HG02981 (cell line): Measurements from ENCODE around the gene KDM1A.
"Not testable (repeated sequence)": the region's sequence is repeated elsewhere in the genome, so short reads cannot be mapped to it uniquely, and the experiment has no call there.

Experiments used
- ATAC-seq: cut with Tn5 transposase; IDR thresholded peaks from one replicate; pipeline ENCODE4 v1.9.1; 2021; ENCODE audit warnings: mild to moderate bottlenecking, moderate library complexity; ENCODE audit not compliant: unreplicated experiment

KDM1A gene

DNA sequence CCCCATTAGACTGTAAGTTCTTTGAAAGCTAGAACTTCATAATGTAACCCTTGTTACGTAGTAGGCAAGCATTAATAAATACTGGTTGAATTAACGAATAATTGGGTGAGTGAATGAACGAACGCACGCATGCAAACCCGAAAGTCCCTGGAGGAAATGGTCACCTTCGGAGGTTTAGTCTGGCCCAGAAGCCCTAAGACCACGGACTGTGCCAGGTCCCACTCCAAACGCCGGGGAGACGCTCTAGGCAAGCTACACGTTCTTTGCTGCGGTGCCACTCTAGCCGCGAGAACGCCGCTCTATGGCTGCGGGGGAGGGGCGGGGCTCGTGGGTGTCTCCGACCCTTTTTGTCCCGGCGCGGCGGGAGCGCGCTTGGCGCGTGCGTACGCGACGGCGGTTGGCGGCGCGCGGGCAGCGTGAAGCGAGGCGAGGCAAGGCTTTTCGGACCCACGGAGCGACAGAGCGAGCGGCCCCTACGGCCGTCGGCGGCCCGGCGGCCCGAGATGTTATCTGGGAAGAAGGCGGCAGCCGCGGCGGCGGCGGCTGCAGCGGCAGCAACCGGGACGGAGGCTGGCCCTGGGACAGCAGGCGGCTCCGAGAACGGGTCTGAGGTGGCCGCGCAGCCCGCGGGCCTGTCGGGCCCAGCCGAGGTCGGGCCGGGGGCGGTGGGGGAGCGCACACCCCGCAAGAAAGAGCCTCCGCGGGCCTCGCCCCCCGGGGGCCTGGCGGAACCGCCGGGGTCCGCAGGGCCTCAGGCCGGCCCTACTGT lies at the start of gene KDM1A:
TSS of gene KDM1A (plus strand) at position 375 of the 769 bp plus-strand sequence. CDS start at position 504, 129 bp downstream.
- peak; percentile 90 for ATAC-seq

DNA sequence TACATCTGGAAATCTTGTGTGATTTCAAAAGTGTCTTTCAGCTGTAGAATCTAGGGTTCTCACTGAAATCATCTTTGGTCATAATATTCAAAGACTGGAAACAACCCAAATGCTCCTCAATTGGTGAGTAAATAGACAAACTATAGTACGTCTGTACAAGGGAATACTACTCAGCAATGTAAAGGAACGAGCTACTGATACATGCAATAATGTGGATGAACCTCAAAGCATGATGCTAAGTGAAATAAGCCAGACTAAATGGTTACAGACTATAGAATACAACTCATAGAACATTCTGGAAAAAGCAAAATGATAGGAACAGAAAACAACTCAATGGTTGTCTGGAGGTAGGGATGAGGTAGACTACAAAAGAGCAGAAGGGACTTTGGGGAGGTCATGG lies 49.2 kb upstream of the KDM1A start:
- ATAC-seq: no peak

DNA sequence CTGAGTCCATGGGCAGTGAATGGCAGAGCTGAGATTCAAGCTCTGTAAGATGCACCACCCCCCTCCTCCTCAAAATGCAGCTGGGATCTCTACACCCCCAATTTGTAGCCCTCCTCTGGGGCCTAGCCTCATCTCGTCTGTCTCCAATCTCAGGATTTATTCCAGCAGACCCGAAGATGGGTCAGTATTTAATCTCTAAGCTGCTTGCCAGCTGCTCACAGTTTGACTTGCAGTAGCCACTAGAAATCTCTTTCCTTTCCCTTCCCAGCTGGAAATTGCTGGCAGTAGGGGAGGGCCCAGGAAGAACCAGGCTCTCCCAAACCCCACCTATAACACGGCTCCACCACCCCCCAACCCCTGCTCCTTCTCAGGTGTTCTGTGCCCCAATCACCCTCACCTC lies 48.1 kb upstream of the KDM1A start:
- ATAC-seq: no peak

DNA sequence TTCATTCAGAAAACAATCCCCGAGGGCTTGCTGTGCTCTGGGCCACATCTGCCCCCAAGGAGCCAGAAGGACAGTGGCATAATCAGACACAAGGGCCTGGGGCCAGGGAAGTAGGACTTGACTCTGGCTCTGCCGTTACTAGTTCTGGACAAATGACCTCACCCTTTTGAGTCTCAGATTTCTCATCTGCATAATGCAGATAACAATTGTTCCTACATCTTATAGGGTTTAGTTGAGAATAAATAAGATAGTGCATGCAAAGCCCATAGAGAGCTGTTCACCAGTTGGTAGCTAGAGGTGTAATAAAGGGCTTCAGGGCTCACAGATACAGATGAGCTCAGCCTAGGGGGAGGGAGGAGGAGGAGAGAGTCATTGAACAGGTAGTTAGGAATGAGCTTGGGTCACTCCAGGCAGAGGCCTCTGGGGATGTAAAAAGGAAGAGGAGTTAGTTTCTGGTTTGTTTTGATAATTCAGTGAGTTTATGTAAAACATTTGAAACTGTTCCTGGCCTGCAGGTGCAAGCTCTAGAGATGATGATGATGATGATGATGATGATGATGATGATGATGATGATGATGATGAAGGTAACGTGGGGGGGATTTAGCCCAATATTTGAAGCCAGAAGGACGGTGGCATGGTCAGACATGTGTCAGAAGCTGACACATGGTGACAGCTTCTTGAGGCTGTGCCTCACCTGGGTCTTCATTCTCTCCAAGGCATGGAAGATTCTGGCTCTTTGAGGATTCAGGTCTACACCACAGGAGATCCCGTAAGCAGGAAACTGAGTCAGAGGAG lies 47.5 kb upstream of the KDM1A start:
- no peak for ATAC-seq

DNA sequence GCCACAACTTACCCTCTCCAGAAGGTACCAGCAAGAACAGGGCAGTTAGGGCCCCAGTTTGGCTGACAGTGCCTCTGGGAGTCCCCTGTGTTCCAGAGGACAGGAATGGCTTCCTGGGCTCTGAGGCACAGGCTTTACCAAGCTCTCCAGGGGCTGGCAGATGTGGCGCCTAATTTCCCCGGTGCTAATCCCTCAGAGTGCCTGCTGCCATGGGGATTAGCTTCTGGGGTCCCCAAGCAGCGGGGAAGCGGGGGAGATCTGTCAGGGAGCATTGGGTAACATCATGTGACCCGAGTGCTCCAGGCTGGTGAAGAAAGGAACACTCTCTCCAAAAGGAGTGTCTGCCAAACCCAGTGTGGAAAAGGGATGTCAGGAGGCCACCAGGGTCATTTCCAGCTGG lies 46.5 kb upstream of the KDM1A start, which contains the start of gene LACTBL1:
TSS of gene LACTBL1 (minus strand) at position 107 of the 400 bp plus-strand sequence. CDS start 550 bp downstream, outside the sequence.
- ATAC-seq: no peak

DNA sequence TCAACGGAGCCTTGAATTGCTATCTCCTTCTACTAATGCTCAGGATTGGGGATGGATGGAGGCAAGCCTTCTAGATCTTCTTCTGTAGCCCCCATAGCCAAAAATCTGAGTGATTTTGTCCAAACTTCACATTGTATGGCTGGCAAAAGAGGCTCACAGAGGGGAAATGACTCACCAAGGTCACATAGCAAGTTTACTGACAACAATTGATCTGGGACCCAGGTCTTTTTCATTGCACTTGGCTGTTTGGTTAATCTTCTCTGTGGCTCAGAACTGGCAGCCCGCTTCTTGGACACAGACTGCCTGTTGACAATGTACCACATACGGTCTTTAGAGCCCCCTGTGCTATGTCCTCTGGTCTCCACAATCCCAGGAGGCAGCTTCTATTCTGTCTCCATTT lies 43.6 kb upstream of the KDM1A start:
- no peak for ATAC-seq

DNA sequence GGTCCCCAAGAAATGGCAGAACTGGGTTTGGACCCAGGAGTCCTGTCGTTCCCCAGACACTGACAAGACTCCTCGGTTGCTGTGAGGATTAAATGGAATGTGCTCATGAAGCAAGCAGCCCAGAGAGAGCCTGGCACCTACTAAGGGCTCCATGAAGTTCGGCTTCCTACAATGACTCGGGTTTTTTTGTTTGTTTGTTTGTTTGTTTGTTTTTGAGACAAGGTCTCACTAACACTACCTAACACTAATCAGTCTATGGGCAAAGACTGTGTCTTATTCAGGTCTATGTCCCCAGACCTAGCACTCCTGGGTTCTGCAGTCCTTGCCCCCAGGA lies 43.2 kb upstream of the KDM1A start:
- ATAC-seq: no peak

DNA sequence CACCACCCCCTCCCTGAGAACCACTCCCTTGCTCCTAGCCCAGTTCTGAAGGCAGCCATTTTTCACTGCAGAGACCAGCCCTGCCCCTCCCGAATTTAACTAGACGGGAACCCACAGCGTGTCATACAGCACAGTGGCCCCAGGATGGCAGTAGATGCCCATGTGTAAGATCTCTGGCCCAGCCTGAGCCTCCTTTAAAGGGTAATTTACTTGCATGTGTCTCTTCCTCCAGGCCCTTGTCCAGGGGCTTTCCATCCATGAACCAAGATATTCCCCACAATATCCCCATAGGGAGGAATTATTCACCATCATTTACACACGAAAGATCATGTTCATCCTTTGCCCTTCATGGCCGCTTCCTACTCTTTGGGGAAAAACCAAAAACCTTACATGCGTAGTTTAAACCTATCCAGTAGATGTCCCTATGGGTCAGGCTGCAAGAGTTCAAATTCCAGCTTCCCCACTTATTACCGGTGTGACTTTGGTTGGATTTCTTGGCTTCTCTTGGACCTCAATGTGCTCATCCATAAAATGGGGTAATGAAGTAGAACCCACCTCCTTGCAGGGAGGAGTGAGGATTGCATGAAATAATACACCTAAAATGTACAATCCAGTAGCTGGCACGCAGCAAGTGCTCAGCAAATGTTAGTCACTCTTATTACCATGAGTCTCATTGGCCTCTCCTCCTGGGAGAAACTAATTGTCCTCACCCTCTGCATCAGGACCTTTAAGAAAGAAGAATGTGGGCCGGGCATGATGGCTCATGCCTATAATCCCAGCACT lies 42.6 kb upstream of the KDM1A start:
- no peak for ATAC-seq

DNA sequence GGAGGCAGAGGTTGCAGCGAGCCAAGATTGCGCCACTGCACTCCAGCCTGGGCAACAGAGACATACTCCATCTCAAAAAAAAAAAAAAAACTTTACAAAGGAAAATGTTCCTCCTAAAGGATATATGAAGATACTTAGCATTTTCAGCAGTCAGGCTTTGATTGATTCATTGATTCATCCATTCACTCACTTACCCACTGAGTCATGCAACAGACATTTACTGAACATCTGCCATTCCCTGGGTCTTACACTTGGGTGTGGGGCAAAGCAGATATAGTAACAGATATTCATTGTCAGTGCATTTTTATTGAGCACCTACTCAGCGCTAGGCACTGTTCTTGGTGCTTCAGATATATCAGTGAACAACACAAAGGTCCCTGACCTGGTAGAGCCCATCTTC lies 41.0 kb upstream of the KDM1A start:
- ATAC-seq: no peak

DNA sequence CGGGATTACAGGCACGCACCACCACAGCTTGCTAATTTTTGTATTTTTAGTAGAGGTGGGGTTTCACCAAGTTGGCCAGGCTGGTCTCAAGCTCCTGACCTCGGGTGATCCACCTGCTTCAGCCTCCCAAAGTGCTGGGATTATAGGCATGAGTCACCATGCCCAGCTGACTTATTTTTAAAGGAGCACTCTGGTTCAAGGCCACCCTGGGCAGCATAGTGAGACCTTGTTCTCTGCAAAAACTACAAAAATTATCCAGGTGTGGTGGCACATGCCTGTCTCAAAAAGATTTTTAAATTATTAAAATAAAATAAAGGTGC lies 38.8 kb upstream of the KDM1A start:
- ATAC-seq: not testable (repeated sequence)

DNA sequence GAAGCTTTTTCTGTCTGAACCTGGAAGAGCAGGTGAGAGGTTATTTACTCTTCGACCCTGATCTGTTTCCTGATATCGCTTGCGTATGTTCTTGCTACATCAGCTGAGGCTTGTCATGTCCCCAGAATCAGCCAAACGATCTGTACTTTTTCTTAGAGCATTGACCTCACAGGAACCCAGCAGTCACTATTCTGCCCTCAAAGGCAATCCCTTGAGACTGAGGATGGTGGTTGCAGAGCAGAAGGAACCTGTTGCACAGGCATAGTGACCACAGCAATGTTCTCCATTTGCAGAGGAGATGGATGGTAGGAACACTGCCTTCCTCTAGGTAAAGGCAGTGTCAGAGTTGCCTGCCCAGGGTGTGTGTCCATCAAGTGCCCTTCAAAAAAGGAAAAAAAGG lies 35.3 kb upstream of the KDM1A start:
- ATAC-seq: no peak

DNA sequence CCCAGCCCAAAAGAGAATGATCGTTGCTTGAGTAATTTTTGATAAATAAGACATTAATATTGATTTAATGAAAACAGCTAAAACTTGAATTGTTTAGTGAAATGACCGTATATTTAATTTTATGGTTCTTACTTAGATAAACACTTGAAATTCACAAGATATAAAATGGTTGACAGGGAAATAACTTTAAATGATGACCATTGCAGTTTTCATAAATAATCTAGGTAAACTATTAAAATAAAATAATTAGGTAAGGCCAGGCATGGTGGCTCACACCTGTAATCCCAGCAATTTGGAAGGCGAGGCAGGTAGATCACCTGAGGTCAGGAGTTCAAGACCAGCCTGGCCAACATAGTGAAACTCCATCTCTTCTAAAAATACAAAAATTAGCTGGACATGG lies 26.9 kb upstream of the KDM1A start:
- not testable (repeated sequence) for ATAC-seq

DNA sequence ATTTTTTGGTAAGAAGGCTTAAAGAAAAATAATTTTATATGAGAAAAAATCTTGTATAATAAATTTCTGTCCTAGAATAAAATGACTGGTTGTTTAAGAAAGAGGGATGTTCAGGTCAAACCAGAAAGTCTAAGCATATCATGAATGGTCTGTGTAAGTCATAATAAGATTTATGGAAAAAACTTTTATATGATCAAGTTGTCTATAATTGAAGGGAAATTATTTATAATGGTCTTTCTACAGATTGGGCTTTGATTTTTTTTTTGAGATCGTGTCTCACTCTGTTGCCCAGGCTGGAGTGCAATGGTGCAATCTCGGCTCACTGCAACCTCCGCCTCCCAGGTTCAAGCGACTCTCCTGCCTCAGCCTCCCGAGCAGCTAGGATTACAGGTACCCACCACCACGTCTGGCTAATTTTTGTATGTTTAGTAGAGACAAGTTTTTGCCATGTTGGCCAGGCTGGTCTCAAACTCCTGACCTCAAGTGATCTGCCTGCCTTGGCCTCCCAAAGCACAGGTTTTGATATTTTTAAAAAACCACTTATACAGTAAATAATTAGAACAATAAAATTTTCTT lies 26.0 kb upstream of the KDM1A start:
- ATAC-seq: not testable (repeated sequence)

DNA sequence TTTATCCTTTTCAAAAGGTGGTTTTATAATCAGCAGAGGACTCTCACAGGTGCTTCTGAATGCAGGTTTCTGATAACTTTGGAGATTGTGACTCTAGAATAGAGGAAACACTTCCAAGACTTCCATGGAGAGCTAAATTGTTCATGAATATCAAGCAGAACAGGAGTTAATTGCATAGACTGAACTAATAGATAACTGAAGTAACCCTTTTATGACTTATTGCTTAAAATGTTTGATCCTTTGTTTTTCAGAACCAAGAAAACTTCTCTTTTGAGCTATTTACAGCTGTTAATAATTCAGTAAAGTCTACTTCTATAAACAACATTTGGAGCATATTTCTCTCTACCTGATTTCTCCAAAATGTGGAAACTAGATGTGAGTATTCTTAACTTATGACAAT lies 23.5 kb upstream of the KDM1A start:
- no peak for ATAC-seq

DNA sequence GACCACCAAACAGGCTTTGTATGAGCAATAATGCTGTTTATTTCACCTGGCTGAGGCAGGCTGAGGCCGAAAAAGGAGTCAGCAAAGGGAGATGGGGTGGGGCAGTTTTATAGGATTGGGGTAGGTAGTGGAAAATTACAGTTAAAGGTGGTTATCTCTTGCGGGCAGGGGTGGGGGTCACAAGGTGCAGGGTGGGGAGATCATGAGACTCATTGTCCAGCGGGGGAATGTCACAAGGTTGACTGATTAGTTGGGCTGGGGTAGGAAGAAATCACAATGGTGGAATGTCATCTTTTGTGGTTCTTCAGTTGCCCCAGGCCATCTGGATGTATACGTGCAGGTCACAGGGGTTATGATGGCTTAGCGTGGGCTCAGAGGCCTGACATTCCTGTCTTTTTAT lies 21.7 kb upstream of the KDM1A start:
- ATAC-seq: not testable (repeated sequence)

DNA sequence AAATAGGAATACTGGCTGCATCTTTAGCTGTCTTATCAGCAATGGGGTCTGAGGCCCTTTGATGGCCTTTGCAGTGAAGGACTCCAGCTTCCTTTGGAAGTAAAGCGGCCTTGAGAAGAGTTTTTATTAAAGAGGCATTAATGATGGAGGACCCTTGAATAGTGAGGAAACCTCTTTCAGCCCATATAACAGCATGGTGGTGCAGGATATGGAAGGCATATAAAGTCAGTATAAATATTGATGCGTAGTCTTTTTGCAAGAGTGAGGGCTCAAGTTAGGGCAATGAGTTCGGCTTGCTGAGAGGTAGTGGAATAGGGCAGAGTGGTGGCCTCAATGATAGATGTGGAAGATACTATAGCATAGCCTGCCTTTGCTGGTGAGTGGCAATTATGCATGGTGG lies 19.1 kb upstream of the KDM1A start:
- not testable (repeated sequence) for ATAC-seq

DNA sequence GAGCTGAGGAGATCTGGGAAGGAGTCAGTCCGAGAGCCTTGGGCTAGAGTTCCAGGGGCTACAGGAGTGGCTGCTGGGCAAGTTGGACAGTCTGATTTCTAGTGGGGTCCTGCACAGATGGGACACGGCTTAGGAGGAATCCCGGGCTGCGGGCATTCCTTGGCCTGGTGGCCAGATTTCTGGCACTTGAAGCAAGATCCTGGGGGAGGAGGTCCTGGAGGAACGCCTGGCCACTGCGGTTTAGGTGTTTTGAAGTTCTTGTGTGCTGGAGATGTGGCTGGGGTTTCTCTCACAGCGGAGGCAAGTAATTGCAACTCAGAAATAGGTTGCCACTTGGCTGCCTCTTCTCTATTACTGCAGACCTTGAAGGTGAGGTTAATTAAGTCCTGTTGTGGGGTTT lies 17.1 kb upstream of the KDM1A start:
- ATAC-seq: not testable (repeated sequence)

DNA sequence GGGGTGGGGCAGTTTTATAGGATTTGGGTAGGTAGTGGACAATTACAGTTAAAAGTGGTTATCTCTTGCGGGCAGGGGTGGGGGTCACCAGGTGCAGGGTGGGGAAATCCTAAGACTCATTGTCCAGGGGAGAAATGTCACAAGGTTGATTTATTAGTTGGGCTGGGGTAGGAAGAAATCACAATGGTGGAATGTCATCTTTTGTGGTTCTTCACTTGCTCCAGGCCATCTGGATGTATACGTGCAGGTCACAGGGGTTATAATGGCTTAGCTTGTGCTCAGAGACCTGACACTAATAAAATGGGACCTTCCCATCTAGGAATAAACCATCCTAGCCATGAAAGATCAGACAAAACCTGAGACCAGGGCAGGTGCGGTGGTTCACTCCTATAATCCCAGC lies 15.2 kb upstream of the KDM1A start:
- no peak for ATAC-seq

DNA sequence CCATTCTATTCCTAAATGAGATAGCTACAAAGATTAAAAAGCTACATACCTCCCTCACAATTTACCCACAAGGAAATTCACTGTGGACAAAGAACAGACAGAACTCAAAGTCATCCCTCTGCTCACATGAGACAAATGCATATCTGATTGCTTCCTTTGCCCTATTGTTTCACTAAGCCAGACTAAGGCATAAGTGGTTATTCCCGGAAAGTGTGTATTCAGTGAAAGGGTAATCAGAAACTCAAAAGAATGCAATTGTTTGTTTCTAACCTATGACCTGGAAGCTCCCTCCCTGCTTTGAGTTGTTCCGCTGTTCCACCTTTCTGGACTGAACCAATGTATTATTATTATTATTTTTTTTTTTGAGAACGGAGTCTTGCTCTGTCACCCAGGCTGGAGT lies 14.5 kb upstream of the KDM1A start:
- ATAC-seq: not testable (repeated sequence)

DNA sequence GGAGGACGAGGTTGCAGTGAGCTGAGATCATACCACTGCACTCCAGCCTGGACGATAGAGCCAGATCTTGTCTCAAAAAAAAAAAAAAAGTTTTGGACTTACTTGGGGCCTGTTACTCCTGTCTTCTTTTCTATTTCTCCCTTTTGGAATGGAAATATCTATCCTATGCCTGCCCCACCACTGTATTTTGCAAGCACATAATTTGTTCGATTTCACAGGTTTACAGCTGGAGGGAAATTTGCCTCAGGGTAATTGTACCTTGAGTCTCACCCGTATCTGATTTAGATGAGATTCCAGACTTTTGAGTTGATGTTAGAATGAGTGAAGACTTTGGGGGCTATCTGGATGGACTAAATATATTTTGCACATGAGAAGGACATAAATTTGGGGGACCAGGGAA lies 12.2 kb upstream of the KDM1A start:
- no peak for ATAC-seq

DNA sequence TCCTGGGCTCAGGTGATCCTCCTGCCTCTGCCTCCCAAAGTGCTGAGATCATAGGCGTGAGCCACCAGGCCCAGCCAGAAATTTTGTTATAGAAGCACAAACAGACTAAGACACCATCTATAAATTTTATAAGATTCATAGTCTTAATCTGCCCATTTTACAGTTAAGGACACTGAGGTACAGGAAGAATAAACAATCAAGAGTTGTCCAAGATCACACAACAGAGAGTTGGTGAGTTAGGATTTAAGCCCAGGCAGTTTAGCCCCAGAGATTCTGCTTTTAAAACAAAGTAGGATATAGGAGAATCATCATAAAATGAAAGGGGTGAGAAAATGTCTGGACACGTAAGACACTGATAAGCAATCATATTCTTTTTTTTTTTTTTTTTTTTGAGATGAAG lies 10.4 kb upstream of the KDM1A start:
- no peak for ATAC-seq
